Suppressor macrophage treated with lipopolysaccharide for 1 hour (primary cell): ENCODE measurements around the gene OR2AT4.
"Not testable (repeated sequence)": the region's sequence is repeated elsewhere in the genome, so short reads cannot be mapped to it uniquely, and the experiment has no call there.

ENCODE experiments used
- DNase-seq, 3 donors: peaks; one replicate each; pipeline ENCODE4 v3.0.0-alpha.2; 2020 to 2022

Gene OR2AT4

GRCh38 chr11:75096456-75097172 is at the start of gene OR2AT4:
Gene OR2AT4, minus strand, starts transcription at chr11:75096876.
- DNase-seq = no peak

GRCh38 chr11:75145972-75146519 is 49.4 kb upstream of the OR2AT4 start:
- no peak for DNase-seq

GRCh38 chr11:75145196-75145971 is 48.7 kb upstream of the OR2AT4 start:
- DNase-seq = no peak

GRCh38 chr11:75144716-75145014 is 48.0 kb upstream of the OR2AT4 start:
- DNase-seq = no peak

GRCh38 chr11:75143420-75143731 is 46.7 kb upstream of the OR2AT4 start:
- DNase-seq = no peak

GRCh38 chr11:75142714-75143419 is 46.2 kb upstream of the OR2AT4 start:
- DNase-seq = peak; percentile 93 to 95 (median 95)

- no peak for DNase-seq
These were observed 44.5 kb upstream of the OR2AT4 start for GRCh38 chr11:75141166-75141565.

GRCh38 chr11:75140269-75141138 is 43.8 kb upstream of the OR2AT4 start:
- DNase-seq = peak; percentile 60 to 87 (median 73)

GRCh38 chr11:75135651-75136050 is 39.0 kb upstream of the OR2AT4 start:
- DNase-seq = peak; percentile 65 to 72 (median 65)

GRCh38 chr11:75135021-75135650 is 38.5 kb upstream of the OR2AT4 start:
- DNase-seq = no peak

GRCh38 chr11:75133976-75134375 is 37.3 kb upstream of the OR2AT4 start:
- no peak for DNase-seq

GRCh38 chr11:75132080-75132479 is 35.4 kb upstream of the OR2AT4 start:
- no peak for DNase-seq

GRCh38 chr11:75126564-75126963 is 29.9 kb upstream of the OR2AT4 start:
- no peak for DNase-seq

- DNase-seq = no peak
These were observed 21.9 kb upstream of the OR2AT4 start for GRCh38 chr11:75118577-75118976.

- no peak for DNase-seq
These were observed 17.8 kb upstream of the OR2AT4 start for GRCh38 chr11:75114465-75114864.

GRCh38 chr11:75113030-75113429 is 16.4 kb upstream of the OR2AT4 start:
- peak; percentile 40 to 53 (median 40) for DNase-seq

GRCh38 chr11:75112200-75112599 is 15.5 kb upstream of the OR2AT4 start:
- no peak for DNase-seq

- DNase-seq = peak; percentile 47 to 57 (median 50)
These were observed 10.5 kb upstream of the OR2AT4 start for GRCh38 chr11:75107187-75107586.

GRCh38 chr11:75105967-75106681 is 9.4 kb upstream of the OR2AT4 start:
- DNase-seq = not testable (repeated sequence)

GRCh38 chr11:75105462-75105925 is 8.8 kb upstream of the OR2AT4 start:
- no peak for DNase-seq

GRCh38 chr11:75103380-75104026 is 6.8 kb upstream of the OR2AT4 start:
- DNase-seq = peak; percentile 57 to 81 (median 79)
